Measurements from ENCODE around the gene PSTPIP1. TPM values are rescaled to one million over a fixed set of nuclear protein-coding genes. Genes with fewer than 3 reads are reported as not detected.
A peak's percentile ranks its signal among the peaks of the same experiment; 100 is the strongest.
"Not testable (repeated sequence)": the region's sequence is repeated elsewhere in the genome, so short reads cannot be mapped to it uniquely, and the experiment has no call there.

PSTPIP1 gene
- total RNA-seq: 100 to 1,000 TPM; 141 to 152 TPM

- Mint-ChIP-seq H3K36me3 (ENCODE audit: insufficient read depth in 2 of 2) (peaks cover 2 to 6% of the 10 kb centered on the region in 2 donors), H3K9me3 (no peaks in the 10 kb centered on the region), H3K4me1 (ENCODE audit: low read depth) (peaks cover 74% of the 10 kb centered on the region), H3K27me3 (ENCODE audit: low read depth) (no peaks in the 10 kb centered on the region), H3K27ac (peak within 1 kb of the TSS; percentile 96), H3K4me3 (peak within 1 kb of the TSS; percentile 96 to 98)
- DNase-seq: peak; percentile 80 to 82
- ATAC-seq (replicated peaks in 1 of 2): peak; percentile 64 to 65
These were observed at the start of gene PSTPIP1 for GRCh38 chr15:76994971-76995945. PSTPIP1 (plus strand) TSS chr15:76995126; CDS start chr15:76995574, 448 bp downstream.

GRCh38 chr15:76945494-76946093 is 49.3 kb upstream of the PSTPIP1 start:
- Mint-ChIP-seq H3K27me3 (ENCODE audit: low read depth) (no peaks in the 10 kb centered on the region), H3K27ac (no peak overlapping the region), H3K9me3 (no peaks in the 10 kb centered on the region), H3K36me3 (ENCODE audit: insufficient read depth in 2 of 2) (peaks cover 11 to 31% of the 10 kb centered on the region in 2 donors), H3K4me1 (ENCODE audit: low read depth) (no peaks in the 10 kb centered on the region), H3K4me3 (no peak overlapping the region)
- ATAC-seq (replicated peaks in 1 of 2): no peak
- DNase-seq: no peak

DNA sequence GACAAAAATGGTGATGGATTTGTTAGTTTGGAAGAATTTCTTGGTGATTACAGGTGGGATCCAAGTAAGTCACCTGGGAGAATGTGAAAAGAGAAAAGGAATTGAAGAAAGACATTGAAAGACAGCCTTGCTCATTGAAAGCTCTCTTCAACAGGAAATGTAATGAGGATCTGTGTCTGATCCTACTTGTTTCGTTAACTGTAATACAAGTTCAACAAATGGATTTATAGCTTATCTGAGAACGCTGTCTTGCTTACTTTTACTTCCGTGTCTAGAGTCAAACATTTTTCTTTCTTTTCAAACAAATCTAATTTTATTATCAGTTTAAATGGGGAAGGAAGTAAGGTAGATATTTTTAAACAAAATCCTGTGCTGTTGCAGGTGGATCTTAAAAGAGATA is 47.5 kb upstream of the PSTPIP1 start:
- Mint-ChIP-seq H3K36me3 (ENCODE audit: insufficient read depth in 2 of 2) (peaks cover 11 to 33% of the 10 kb centered on the region in 2 donors), H3K4me1 (ENCODE audit: low read depth) (no peaks in the 10 kb centered on the region), H3K9me3 (no peaks in the 10 kb centered on the region), H3K27ac (peak overlapping the region; percentile 29), H3K4me3 (no peak overlapping the region), H3K27me3 (ENCODE audit: low read depth) (no peaks in the 10 kb centered on the region)
- ATAC-seq (replicated peaks in 1 of 2) (no peak), DNase-seq (no peak)

- ATAC-seq (replicated peaks in 1 of 2): peak in 1 of 2 donors; percentile 35
- peak overlapping the region; percentile 51 for H3K27ac Mint-ChIP-seq
- H3K27me3 Mint-ChIP-seq (ENCODE audit: low read depth): no peaks in the 10 kb centered on the region
- no peak for DNase-seq
- no peaks in the 10 kb centered on the region for H3K9me3 Mint-ChIP-seq
- peaks cover 3 to 18% of the 10 kb centered on the region in 2 donors for H3K36me3 Mint-ChIP-seq (ENCODE audit: insufficient read depth in 2 of 2)
- no peaks in the 10 kb centered on the region for H3K4me1 Mint-ChIP-seq (ENCODE audit: low read depth)
- H3K4me3 Mint-ChIP-seq: no peak overlapping the region
These were observed 43.7 kb upstream of the PSTPIP1 start for GRCh38 chr15:76951220-76951619.

DNA sequence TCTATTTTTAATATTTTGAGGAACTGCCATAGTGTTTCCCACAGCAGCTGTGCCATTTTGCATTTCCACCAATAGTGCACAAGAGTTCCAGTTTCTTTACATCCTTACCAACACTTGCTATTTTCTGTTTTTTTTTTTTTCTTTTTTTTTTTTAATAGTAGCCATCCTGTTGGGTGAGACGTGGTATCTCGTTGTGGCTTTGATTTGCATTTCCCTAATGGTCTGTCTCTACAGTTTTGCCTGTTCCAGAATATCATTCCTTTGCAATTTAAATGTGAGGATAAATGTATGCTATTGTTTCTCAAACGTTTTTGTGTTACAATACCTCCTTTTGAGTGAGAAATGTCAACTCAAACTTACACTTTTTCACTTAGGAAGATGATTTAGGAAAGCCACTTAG is 41.0 kb upstream of the PSTPIP1 start:
- no peak for DNase-seq
- Mint-ChIP-seq H3K9me3 (no peaks in the 10 kb centered on the region), H3K4me3 (no peak overlapping the region), H3K27ac (no peak overlapping the region), H3K27me3 (ENCODE audit: low read depth) (no peaks in the 10 kb centered on the region), H3K36me3 (ENCODE audit: insufficient read depth in 2 of 2) (peaks cover 0 to 5% of the 10 kb centered on the region in 2 donors), H3K4me1 (ENCODE audit: low read depth) (no peaks in the 10 kb centered on the region)
- no peak for ATAC-seq (replicated peaks in 1 of 2)

DNA sequence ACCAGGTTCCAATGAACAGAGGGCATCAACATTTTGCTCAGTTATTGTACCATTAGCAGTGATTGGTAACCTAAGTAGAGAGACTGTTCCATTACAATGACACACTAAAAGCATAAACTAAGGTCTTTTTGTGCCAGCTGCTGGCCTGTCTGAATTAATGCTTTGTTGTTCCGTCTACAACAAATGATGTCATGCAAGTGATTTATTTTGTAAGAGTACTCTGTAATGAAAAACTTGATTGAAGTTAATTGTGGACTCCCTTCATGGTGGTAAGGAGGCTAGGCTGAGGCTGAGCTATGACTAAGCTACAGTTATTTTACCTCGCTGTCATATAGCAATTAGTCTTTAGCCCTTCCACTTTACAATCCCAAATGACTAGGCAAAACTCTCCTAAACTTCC is 40.2 kb upstream of the PSTPIP1 start:
- no peak overlapping the region for H3K27ac Mint-ChIP-seq
- H3K9me3 Mint-ChIP-seq: no peaks in the 10 kb centered on the region
- H3K36me3 Mint-ChIP-seq (ENCODE audit: insufficient read depth in 2 of 2): peaks cover 0 to 5% of the 10 kb centered on the region in 2 donors
- ATAC-seq (replicated peaks in 1 of 2) (no peak), DNase-seq (no peak)
- H3K4me3 Mint-ChIP-seq: no peak overlapping the region
- H3K27me3 Mint-ChIP-seq (ENCODE audit: low read depth): no peaks in the 10 kb centered on the region
- H3K4me1 Mint-ChIP-seq (ENCODE audit: low read depth): no peaks in the 10 kb centered on the region

DNA sequence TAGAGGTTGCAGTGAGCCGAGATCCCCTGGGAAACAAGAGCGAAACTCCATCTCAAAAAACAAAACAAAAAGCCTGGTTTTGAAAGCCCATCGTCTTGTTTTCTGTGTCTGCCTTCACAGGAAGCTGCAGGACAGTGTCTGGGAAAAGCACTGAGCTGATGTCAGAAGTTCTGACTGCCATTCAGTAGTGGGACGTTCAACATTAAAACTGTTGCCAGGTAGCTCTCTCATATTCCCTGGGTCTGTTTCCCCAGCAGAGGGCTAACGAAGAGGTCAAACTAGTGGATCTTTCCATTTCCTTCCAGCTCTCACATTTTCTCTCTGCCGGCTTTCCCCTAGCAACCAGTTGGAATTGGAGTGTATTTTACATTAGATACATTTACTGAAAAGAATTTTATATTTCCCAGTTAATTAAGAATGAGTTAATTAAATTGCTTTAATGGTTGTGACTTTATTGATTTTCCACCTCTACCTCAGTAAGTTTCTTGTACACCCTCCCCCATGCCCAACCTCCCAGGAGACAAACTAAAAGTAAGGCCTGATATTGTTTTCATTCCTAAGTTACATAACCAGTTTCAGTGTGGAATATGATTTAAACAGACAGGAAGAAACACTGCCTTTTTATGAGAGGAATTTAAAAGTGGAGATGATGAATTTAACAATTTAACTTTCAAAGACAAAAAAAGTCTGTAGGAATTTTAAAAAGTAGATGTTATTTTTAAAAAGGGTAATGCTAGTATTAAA is 33.5 kb upstream of the PSTPIP1 start:
- H3K36me3 Mint-ChIP-seq (ENCODE audit: insufficient read depth in 2 of 2): no peaks in the 10 kb centered on the region
- no peaks in the 10 kb centered on the region for H3K4me1 Mint-ChIP-seq (ENCODE audit: low read depth)
- no peak overlapping the region for H3K27ac Mint-ChIP-seq
- no peaks in the 10 kb centered on the region for H3K9me3 Mint-ChIP-seq
- peaks cover 18% of the 10 kb centered on the region for H3K27me3 Mint-ChIP-seq (ENCODE audit: low read depth)
- DNase-seq (no peak), ATAC-seq (replicated peaks in 1 of 2) (no peak)
- H3K4me3 Mint-ChIP-seq: no peak overlapping the region

DNA sequence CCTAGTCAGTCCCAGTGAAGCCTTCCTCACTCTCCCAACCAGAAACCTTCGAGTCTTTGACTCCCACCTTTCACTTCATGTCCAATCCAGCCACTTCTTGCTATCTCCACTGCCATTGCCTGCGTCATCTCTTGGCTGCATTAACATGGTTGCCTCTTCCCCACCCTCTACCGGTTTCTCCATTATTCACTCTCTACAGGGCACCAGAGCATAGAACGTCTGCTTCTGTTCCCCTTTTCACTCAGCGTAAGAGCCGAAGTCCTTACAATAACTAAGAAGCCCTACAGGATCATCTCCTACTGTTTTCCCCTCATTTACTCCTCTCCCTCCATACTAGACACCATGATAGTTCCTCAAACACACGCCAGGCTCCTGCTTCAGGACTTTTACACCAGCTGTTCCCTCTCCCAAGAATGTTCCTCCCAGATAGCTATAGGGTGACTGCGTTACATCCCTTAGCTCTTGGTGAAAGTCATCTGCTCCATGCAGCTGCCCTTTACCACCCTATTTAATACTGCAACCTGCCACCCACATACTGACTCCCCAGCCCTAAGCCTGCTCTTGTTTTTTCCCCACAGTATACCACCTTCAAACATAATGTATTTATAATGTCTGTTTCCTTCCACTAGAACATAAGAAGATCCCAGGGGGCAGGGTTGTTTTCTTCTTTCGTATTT is 32.5 kb upstream of the PSTPIP1 start:
- H3K27ac Mint-ChIP-seq: no peak overlapping the region
- H3K9me3 Mint-ChIP-seq: no peaks in the 10 kb centered on the region
- DNase-seq: no peak

DNA sequence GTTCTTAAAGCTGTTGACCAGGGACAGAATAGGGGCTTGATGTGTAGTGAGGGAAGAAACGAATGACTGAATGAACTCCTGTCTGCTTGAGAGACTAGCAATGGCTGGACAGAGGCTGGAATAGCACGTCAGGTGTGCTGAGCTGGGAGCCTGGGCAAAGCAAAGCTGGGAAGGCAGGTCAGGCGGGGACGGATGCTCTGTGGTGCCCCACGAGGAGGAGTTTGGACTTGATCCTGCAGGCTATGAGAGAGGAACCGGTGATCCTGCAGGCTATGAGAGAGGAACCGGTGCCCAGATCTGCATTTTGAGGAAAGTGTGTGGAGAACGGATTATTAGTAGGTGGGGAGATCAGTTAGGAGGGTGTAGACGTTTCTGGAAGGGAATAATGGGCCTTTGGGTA is 31.3 kb upstream of the PSTPIP1 start:
- Mint-ChIP-seq H3K36me3 (ENCODE audit: insufficient read depth in 2 of 2) (no peaks in the 10 kb centered on the region), H3K4me1 (ENCODE audit: low read depth) (no peaks in the 10 kb centered on the region), H3K9me3 (no peaks in the 10 kb centered on the region), H3K27ac (no peak overlapping the region), H3K4me3 (no peak overlapping the region), H3K27me3 (ENCODE audit: low read depth) (peaks cover 18% of the 10 kb centered on the region)
- no peak for ATAC-seq (replicated peaks in 1 of 2)
- no peak for DNase-seq

More for the DNA sequence above, 32.5 kb upstream of the PSTPIP1 start:
- H3K4me1 Mint-ChIP-seq (ENCODE audit: low read depth): no peaks in the 10 kb centered on the region
- H3K36me3 Mint-ChIP-seq (ENCODE audit: insufficient read depth in 2 of 2): no peaks in the 10 kb centered on the region
- ATAC-seq (replicated peaks in 1 of 2): no peak
- H3K4me3 Mint-ChIP-seq: no peak overlapping the region
- peaks cover 18% of the 10 kb centered on the region for H3K27me3 Mint-ChIP-seq (ENCODE audit: low read depth)

DNA sequence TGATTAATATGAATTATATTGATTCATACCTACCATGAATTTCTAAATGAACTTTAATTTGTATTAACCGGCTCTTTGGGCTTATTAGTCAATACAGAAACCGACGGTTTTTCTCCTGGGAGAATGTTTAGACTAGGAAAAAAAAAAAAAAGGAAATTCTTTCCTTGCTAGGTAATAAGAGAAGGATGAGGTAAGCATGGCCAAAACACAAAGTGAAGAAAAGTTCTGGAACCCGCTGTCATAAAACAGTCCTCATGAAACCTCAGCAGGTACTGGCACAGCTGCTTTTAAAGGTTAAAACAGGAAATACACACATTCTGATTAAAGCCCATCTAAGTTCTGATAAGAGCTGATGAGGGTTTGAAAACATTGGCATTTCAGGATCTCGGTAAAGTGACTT is 30.8 kb upstream of the PSTPIP1 start:
- ATAC-seq (replicated peaks in 1 of 2): no peak
- Mint-ChIP-seq H3K27ac (no peak overlapping the region), H3K9me3 (no peaks in the 10 kb centered on the region), H3K4me3 (no peak overlapping the region), H3K4me1 (ENCODE audit: low read depth) (no peaks in the 10 kb centered on the region), H3K27me3 (ENCODE audit: low read depth) (peaks cover 18% of the 10 kb centered on the region), H3K36me3 (ENCODE audit: insufficient read depth in 2 of 2) (no peaks in the 10 kb centered on the region)
- no peak for DNase-seq

DNA sequence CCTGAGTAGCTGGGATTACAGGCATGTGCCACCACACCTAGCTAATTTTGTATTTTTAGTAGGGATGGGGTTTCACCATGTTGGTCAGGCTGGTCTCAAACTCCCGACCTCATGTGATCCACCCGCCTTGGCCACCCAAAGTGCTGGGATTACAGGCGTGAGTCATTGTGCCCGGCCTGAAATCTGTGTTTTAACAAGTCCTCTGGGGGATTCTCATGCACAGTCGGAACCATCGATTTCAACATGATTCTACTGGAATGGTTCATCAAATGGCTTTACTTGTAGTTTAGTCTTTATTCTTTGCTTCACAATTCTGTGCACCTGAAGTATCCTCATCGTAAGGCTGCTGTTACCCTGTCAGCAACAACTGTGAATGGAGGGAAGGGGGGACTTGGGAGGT is 28.9 kb upstream of the PSTPIP1 start:
- not testable (repeated sequence) for DNase-seq; ATAC-seq (replicated peaks in 1 of 2); H3K9me3 Mint-ChIP-seq; H3K4me1 Mint-ChIP-seq (ENCODE audit: low read depth); H3K36me3 Mint-ChIP-seq (ENCODE audit: insufficient read depth in 2 of 2); H3K27ac Mint-ChIP-seq; H3K4me3 Mint-ChIP-seq
- H3K27me3 Mint-ChIP-seq (ENCODE audit: low read depth): peaks cover 18% of the 10 kb centered on the region

DNA sequence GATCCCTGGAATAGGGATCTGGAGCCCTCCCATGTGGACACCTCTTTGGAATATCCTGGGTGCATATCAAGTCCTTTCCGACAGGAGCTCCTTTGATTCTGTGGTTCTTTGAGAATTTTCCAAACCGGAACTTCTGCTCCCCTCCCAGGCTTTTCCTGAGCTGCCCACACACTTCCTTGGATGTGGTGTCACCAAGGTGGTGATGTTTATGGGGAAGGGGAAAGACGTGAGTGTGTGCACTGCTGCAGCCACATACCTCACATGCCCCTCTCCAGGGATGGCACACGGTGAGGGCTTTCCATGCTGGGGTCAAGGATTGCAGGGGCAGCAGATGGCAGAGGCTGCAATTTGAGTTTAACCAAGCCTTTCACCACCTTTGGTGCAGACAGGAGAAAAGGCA is 27.9 kb upstream of the PSTPIP1 start:
- H3K27ac Mint-ChIP-seq: no peak overlapping the region
- no peaks in the 10 kb centered on the region for H3K36me3 Mint-ChIP-seq (ENCODE audit: insufficient read depth in 2 of 2)
- no peak for ATAC-seq (replicated peaks in 1 of 2)
- H3K9me3 Mint-ChIP-seq: no peaks in the 10 kb centered on the region
- H3K4me1 Mint-ChIP-seq (ENCODE audit: low read depth): no peaks in the 10 kb centered on the region
- no peak for DNase-seq
- no peak overlapping the region for H3K4me3 Mint-ChIP-seq
- H3K27me3 Mint-ChIP-seq (ENCODE audit: low read depth): peaks cover 13% of the 10 kb centered on the region
